Measurements from ENCODE around the gene KLHL41. TPM values are rescaled to one million over a fixed set of nuclear protein-coding genes. Genes with fewer than 3 reads are reported as not detected.

The KLHL41 gene
- 0.32 and 0.43 TPM in 2 replicates for total RNA-seq

DNA sequence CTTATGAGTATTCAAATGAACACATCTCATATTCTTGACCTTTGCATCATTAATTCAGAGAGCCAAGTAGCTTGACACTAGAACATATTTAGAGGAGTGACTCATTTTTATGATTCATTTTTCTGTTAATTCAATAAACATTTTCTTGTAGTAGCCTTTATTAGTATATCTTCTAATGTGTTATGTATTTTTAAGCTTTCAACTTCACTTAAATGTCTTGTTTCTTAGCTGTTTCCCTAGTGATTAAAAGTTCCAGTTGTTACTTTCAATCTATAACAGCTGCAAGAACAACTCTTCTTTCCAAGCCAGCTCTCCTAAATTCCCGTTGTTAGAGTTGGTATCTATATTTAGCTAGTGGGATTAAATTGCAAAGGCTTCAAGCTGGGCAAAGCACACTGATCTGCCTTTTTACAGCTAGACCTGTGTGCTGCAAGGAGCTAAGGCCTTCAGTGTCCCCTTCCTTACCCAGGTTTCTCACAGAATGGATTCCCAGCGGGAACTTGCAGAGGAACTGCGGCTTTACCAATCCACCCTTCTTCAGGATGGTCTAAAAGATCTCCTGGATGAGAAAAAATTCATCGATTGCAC lies at the start of gene KLHL41:
KLHL41 (plus strand) TSS at position 405 of the 588 bp plus-strand sequence; CDS start at position 482, 77 bp downstream.
- TF ChIP-seq, protein P1, sequence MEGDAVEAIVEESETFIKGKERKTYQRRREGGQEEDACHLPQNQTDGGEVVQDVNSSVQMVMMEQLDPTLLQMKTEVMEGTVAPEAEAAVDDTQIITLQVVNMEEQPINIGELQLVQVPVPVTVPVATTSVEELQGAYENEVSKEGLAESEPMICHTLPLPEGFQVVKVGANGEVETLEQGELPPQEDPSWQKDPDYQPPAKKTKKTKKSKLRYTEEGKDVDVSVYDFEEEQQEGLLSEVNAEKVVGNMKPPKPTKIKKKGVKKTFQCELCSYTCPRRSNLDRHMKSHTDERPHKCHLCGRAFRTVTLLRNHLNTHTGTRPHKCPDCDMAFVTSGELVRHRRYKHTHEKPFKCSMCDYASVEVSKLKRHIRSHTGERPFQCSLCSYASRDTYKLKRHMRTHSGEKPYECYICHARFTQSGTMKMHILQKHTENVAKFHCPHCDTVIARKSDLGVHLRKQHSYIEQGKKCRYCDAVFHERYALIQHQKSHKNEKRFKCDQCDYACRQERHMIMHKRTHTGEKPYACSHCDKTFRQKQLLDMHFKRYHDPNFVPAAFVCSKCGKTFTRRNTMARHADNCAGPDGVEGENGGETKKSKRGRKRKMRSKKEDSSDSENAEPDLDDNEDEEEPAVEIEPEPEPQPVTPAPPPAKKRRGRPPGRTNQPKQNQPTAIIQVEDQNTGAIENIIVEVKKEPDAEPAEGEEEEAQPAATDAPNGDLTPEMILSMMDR (IDR thresholded peaks at IDR 0.05; ENCODE audit: insufficient read depth, low read depth, low read length) = no peak

DNA sequence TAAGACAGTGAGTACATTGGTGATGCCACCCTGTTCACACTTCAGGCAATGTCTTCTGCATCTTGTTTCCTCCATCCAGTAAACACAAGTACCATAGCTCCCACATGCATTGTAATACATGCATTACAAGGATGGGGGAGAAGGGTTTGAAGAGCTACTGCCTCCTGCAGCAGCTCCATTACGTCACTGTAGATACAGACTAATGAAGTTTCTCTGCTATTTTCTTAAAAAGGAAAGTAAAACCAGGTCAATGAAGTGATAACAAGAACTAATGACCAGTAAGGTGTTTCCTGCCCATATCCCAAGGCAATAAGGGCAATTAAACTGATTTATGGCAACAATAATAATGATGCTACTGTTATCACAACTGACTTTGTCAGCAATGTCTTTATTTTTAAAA lies 48.4 kb upstream of the KLHL41 start:
- no peak overlapping the region for H3K4me3 ChIP-seq (ENCODE audit: low read depth, low read length)
- peak; percentile 16 for DNase-seq (ENCODE audit: low read depth)
- TF ChIP-seq, protein P1 (IDR thresholded peaks at IDR 0.05; ENCODE audit: insufficient read depth, low read depth, low read length) = no peak

More for the DNA sequence above, at the start of gene KLHL41:
- DNase-seq (ENCODE audit: low read depth) = peak; percentile 38
- no peak within 1 kb of the TSS for H3K4me3 ChIP-seq (ENCODE audit: low read depth, low read length)

DNA sequence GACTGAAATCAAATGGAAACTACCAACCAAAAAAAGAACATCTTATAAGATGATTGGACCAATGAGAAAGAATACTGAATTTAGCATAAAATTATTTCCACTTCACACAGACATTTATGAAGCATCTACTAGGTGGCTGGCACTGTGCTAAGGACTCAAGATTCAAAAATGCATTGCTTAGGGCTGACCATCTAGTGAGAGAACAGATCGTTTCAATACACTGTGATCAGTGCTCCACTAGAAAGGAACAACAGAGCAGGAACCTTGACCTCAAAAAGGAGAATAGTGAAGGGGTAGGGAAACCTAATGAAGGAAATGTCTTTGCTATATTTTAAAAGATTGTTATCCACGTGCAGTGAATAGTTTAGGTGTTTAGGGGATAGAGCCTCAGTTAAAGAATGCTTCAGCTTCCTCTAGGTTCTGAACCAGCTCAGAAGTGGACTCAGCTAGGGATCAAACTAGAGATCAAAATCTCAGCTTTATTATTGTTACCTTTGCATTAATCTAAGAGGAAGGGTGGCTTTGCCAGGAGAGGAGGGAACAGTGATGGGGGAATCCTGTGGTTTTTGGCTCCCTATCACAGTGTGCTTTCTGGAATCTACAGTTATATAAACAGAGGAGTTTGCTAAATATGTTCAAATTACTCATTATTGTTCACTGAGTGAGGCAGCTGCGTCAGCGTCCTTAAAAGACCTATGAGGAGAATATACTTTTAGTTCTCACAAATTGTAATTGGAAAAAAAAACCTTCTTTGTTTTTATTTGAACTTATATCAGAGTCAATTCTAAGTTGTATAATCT lies 46.4 kb upstream of the KLHL41 start:
- DNase-seq (ENCODE audit: low read depth) = peak; percentile 85
- TF ChIP-seq, protein P1 (IDR thresholded peaks at IDR 0.05; ENCODE audit: insufficient read depth, low read depth, low read length) = no peak
- no peak overlapping the region for H3K4me3 ChIP-seq (ENCODE audit: low read depth, low read length)

DNA sequence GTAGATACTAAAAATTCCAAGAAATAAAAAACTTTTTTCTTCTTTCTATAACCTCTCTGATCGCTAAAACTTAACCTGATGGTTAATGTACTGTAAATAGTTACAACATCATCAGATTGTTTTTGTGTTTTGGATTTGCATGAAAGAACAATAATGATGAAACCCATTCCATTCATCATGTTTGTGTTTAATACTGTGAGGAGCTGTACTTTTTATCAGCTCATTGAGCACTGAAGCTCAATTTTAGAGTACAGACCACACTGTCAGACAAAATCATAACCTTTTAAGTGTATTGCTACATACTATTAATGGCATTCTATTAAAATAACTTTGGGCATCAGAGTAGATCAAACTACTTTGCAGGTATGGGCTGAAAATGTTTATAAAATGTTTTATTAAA lies 45.0 kb upstream of the KLHL41 start:
- DNase-seq (ENCODE audit: low read depth) = peak; percentile 27
- TF ChIP-seq, protein P1 (IDR thresholded peaks at IDR 0.05; ENCODE audit: insufficient read depth, low read depth, low read length) = no peak

DNA sequence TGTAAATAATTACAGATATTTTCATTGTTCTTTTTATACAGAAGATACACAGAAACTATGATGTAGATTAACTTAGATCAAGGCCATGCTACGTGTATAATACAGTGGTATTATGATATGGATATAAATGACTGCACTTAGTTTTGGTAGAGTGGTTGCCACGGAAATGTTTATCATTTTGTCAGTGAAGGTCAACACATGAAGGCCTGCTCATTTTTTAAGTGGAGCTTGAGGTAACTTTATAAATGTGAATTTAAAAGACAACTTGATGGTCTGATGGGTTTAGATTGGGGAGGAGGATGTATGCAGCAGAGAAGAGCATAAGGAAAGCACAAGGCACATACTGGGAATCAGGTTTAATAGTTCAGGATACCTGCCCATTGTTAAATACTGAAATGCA lies 44.6 kb upstream of the KLHL41 start:
- no peak overlapping the region for H3K4me3 ChIP-seq (ENCODE audit: low read depth, low read length)
- TF ChIP-seq, protein P1 (IDR thresholded peaks at IDR 0.05; ENCODE audit: insufficient read depth, low read depth, low read length) = no peak
- no peak for DNase-seq (ENCODE audit: low read depth)

More for the DNA sequence above, 45.0 kb upstream of the KLHL41 start:
- no peak overlapping the region for H3K4me3 ChIP-seq (ENCODE audit: low read depth, low read length)

DNA sequence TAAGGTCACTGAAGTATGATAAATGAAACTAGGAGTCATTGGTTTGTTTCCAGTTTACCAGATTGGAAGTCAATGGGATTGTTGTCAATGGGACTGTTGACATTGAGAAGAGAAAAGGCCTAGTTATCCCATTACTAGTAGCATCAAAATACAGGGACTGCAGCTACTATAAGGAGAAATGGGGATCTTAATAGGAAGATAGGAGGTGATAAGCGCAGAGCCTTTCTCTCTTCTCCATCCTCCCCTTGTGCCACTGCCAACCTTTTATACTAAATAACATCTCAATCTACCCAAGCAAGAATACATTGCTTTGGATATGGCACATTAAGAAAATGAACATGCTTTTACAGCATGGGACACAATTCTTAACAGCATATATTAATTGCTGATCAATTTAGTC lies 40.7 kb upstream of the KLHL41 start:
- DNase-seq (ENCODE audit: low read depth) = no peak
- no peak overlapping the region for H3K4me3 ChIP-seq (ENCODE audit: low read depth, low read length)
- TF ChIP-seq, protein P1 (IDR thresholded peaks at IDR 0.05; ENCODE audit: insufficient read depth, low read depth, low read length) = no peak

Data from fibroblast of villous mesenchyme (primary cell).